ENCODE results near the gene CYP4F22. TPM values are rescaled to one million over a fixed set of nuclear protein-coding genes. Genes with fewer than 3 reads are reported as not detected.

The CYP4F22 gene
- total RNA-seq, 1 experiment from 2014 or later: 4.9 TPM

- no TSS peak for BruUV-seq (replicated peaks)
- intact Hi-C loops (cut with micrococcal nuclease): no loop called here
- no peak for DNase-seq (ENCODE audit: low read depth, low spot score)
- POLR2A ChIA-PET: no interaction called here
- H2AFZ ChIP-seq (ENCODE audit: low read depth, low read length, poor library complexity, severe bottlenecking): no peak overlapping the region
- no peaks in the 10 kb centered on the region for H3K4me1 ChIP-seq (ENCODE audit: control insufficient read depth in 1 of 2, insufficient read depth in 2 of 2, low read length in 2 of 2)
- no peak for ATAC-seq
- no peak overlapping the region for H3K4me2 ChIP-seq (ENCODE audit: low read length)
- H3K4me3 ChIP-seq (replicated peaks in 1 of 2; ENCODE audit: low read depth in 1 of 2, low read length in 2 of 2): no peak overlapping the region
- no peaks in the 10 kb centered on the region for H3K79me2 ChIP-seq (ENCODE audit: insufficient read depth, low read length)
- TF ChIP-seq EZH2 (IDR thresholded peaks at IDR 0.05): no peak
- TF ChIP-seq SIN3A (IDR thresholded peaks at IDR 0.05; ENCODE audit: low read depth): no peak
- H3K27me3 ChIP-seq (ENCODE audit: insufficient read depth, low read length): no peaks in the 10 kb centered on the region
- no peaks in the 10 kb centered on the region for H3K9me3 ChIP-seq (ENCODE audit: control insufficient read depth in 1 of 2, insufficient read depth in 1 of 2, low read depth in 1 of 2, low read length in 2 of 2)
- H3K36me3 ChIP-seq (ENCODE audit: control insufficient read depth in 1 of 2, insufficient read depth in 2 of 2, low read length in 2 of 2): no peaks in the 10 kb centered on the region
- CTCF ChIA-PET: no interaction called here
- no peak overlapping the region for H3K27ac ChIP-seq (ENCODE audit: low read depth, low read length)
- RAD21 ChIA-PET (ENCODE audit: low non-redundant PET in 1 of 2, low total read pairs in 2 of 2, uncharacterized antibody in 2 of 2, unreplicated experiment in 2 of 2): no interaction called here
- H3K9ac ChIP-seq (ENCODE audit: low read length): no peak overlapping the region
- no peaks in the 10 kb centered on the region for H4K20me1 ChIP-seq (ENCODE audit: insufficient read depth)
- no peaks in the 10 kb centered on the region for H3K9me2 ChIP-seq (ENCODE audit: insufficient read depth)
Measured at GRCh38 chr19:15476325-15476724, 32.0 kb upstream of the CYP4F22 start.

DNA sequence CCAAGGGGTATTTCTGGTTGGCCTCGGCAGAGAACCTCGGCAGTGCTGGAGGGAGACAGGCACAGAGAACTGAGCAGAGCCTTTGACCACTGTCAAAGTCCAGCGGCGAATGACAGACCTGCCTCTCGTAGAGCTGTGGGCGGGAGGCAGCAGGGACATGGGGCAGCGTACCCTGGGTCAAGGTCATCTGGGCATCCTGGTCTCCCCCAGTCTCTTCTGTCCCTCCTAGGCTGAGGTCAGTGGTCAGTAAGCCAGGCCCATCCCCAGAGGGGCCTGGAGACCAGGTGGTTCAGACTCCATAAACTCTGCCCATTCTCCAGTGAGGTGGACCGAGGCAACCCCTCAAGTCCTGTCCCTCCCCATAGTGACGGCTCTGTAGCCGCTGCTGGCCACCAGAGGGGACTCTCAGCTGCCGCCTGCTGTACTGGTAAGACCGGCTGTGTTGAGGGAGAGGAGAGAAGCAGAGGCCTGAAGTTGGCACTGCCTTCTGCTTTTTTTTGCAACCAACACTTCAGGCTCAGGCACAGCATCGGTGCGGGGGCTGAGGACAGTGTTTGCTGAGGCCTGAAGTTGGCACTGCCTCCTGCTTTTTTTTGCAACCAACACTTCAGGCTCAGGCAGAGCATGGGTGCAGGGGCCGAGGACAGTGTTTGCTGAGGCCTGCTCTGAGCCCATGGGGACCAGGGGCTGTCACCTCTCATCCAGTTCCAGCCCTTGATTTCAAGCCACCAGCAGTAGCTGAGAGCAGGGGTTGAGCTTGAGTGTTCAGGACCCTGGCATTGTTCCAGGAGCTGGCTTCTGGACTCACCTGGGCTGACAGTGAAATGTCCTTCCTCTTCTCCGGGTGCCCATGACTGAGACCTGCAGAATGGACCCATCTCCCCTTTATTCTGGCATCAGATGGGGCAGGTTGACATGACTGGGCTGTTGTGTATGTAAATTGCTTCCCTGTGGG lies 28.7 kb upstream of the CYP4F22 start, which contains the start of gene PGLYRP2:
Gene PGLYRP2, minus strand, starts transcription at position 111 of the 955 bp plus-strand sequence. CDS start 130 bp downstream, outside the sequence.
- Histone ChIP-seq H3K4me3 (replicated peaks in 1 of 2; ENCODE audit: low read depth in 1 of 2, low read length in 2 of 2) (no peak within 1 kb of the TSS), H3K4me2 (ENCODE audit: low read length) (no peak within 1 kb of the TSS), H3K36me3 (ENCODE audit: control insufficient read depth in 1 of 2, insufficient read depth in 2 of 2, low read length in 2 of 2) (no peaks in the 10 kb centered on the region), H3K9me3 (ENCODE audit: control insufficient read depth in 1 of 2, insufficient read depth in 1 of 2, low read depth in 1 of 2, low read length in 2 of 2) (no peaks in the 10 kb centered on the region), H3K9ac (ENCODE audit: low read length) (no peak within 1 kb of the TSS), H3K4me1 (ENCODE audit: control insufficient read depth in 1 of 2, insufficient read depth in 2 of 2, low read length in 2 of 2) (no peaks in the 10 kb centered on the region), H4K20me1 (ENCODE audit: insufficient read depth) (no peaks in the 10 kb centered on the region), H3K79me2 (ENCODE audit: insufficient read depth, low read length) (no peaks in the 10 kb centered on the region), H2AFZ (ENCODE audit: low read depth, low read length, poor library complexity, severe bottlenecking) (no peak within 1 kb of the TSS), H3K9me2 (ENCODE audit: insufficient read depth) (no peaks in the 10 kb centered on the region), H3K27me3 (ENCODE audit: insufficient read depth, low read length) (no peaks in the 10 kb centered on the region), H3K27ac (ENCODE audit: low read depth, low read length) (no peak within 1 kb of the TSS)
- ChIA-PET CTCF (interaction anchor here (1.4 kb wide), 1 partner anchor 76 kb away, joined by 5 read pairs; no protein-coding TSS in a partner anchor), POLR2A (interaction anchor here (0.9 kb wide), 1 partner anchor 76 kb away, joined by 3 read pairs; no protein-coding TSS in a partner anchor), RAD21 (ENCODE audit: low non-redundant PET in 1 of 2, low total read pairs in 2 of 2, uncharacterized antibody in 2 of 2, unreplicated experiment in 2 of 2) (interaction anchor here in 1 of 2 experiments (0.6 kb wide), 1 partner anchor 388 kb away, joined by 4 read pairs; no protein-coding TSS in a partner anchor)
- DNase-seq (ENCODE audit: low read depth, low spot score) (no peak), ATAC-seq (peak; percentile 49; the same call in 1 of the 2 replicates)
- TF ChIP-seq REST (IDR thresholded peaks at IDR 0.05; ENCODE audit: low read depth) (no peak), TCF7L2 (IDR thresholded peaks at IDR 0.05; ENCODE audit: borderline replicate concordance, extremely low read depth, insufficient read depth, insufficient read length) (no peak), SRF (IDR thresholded peaks at IDR 0.05; ENCODE audit: low read depth) (no peak), RAD21 (IDR thresholded peaks at IDR 0.05; ENCODE audit: low read depth) (peak; percentile 52), MAX (IDR thresholded peaks at IDR 0.05) (no peak), CTCF (IDR thresholded peaks at IDR 0.05 in 2 of 3, conservative IDR thresholded peaks at IDR 0.05 in 1 of 3; ENCODE audit: borderline replicate concordance in 1 of 3, insufficient read depth in 1 of 3, low read depth in 2 of 3, low read length in 2 of 3) (peak; percentile 15 to 33 (median 31); a peak in 4 of 6 replicates)
- no TSS peak for BruUV-seq (replicated peaks)
- intact Hi-C loops (cut with micrococcal nuclease): loop anchor here (1.0 kb wide), 1 partner anchor 77 kb away; no protein-coding TSS in a partner anchor

Data from HCT116 (cell line).